GM23338 (cell line): Measurements from ENCODE around the gene SMG7. TPM values are rescaled to one million over a fixed set of nuclear protein-coding genes. Genes with fewer than 3 reads are reported as not detected.

Source experiments
- ATAC-seq: fragments of 200-7000 bp; cut with Tn5 transposase; 3 replicates; pipeline ENCODE4 v1.9.1; 2020
- DNase-seq: peaks from one replicate; pipeline ENCODE4 v3.0.0-alpha.2; 2015; ENCODE audit warnings: low spot score
- H2AFZ ChIP-seq: fragments of 200-600 bp; sonication (generic); 2 replicates; pipeline ENCODE4 v1.8.0; 2016; ENCODE audit warnings: antibody characterized with exemption, mild to moderate bottlenecking, moderate library complexity
- H3F3A ChIP-seq: fragments of 200-600 bp; sonication (generic); replicated peaks from 2 replicates; pipeline ENCODE4 v1.8.0; 2017; ENCODE audit warnings: antibody characterized with exemption, mixed run types, low read depth
- H3K27ac ChIP-seq: fragments of 200-600 bp; sonication (generic); 2 replicates; pipeline ENCODE4 v1.6.1; 2016; ENCODE audit warnings: low read depth
- H3K27me3 ChIP-seq: fragments of 200-600 bp; sonication (generic); 2 replicates; pipeline ENCODE4 v1.8.0; 2016; ENCODE audit warnings: mild to moderate bottlenecking, mixed run types, moderate library complexity; ENCODE audit not compliant: insufficient read depth
- H3K36me3 ChIP-seq: fragments of 200-600 bp; sonication (generic); 2 replicates; pipeline ENCODE4 v1.8.0; 2016; ENCODE audit warnings: mild to moderate bottlenecking; ENCODE audit not compliant: insufficient read depth
- H3K4me1 ChIP-seq: fragments of 200-600 bp; sonication (generic); 2 replicates; pipeline ENCODE4 v1.8.0; 2016; ENCODE audit warnings: mild to moderate bottlenecking, moderate library complexity; ENCODE audit not compliant: insufficient read depth
- H3K4me2 ChIP-seq: fragments of 200-600 bp; sonication (generic); 2 replicates; pipeline ENCODE4 v1.7.1; 2017; ENCODE audit warnings: mixed run types
- H3K4me3 ChIP-seq: fragments of 200-600 bp; sonication (generic); 2 replicates; pipeline ENCODE4 v1.6.1; 2016; ENCODE audit warnings: mixed run types
- H3K79me2 ChIP-seq: fragments of 200-600 bp; sonication (generic); replicated peaks from 2 replicates; pipeline ENCODE4 v1.8.0; 2017; ENCODE audit warnings: mild to moderate bottlenecking; ENCODE audit not compliant: insufficient read depth
- H3K9me2 ChIP-seq: fragments of 200-600 bp; sonication (generic); 2 replicates; pipeline ENCODE4 v1.8.0; 2017; ENCODE audit not compliant: insufficient read depth
- H4K20me1 ChIP-seq: fragments of 200-600 bp; sonication (generic); replicated peaks from 2 replicates; pipeline ENCODE4 v1.8.0; 2017; ENCODE audit warnings: mild to moderate bottlenecking; ENCODE audit not compliant: insufficient read depth
- H3K27ac Mint-ChIP-seq: 2 replicates; pipeline ENCODE4 v1.8.0; 2020; ENCODE audit warnings: inconsistent platforms, mild to moderate bottlenecking, moderate library complexity, mixed read lengths
- H3K27me3 Mint-ChIP-seq: 3 replicates; pipeline ENCODE4 v1.8.0; 2022; ENCODE audit warnings: low read depth, mild to moderate bottlenecking, moderate library complexity, mixed read lengths, inconsistent platforms; ENCODE audit not compliant: insufficient read depth, poor library complexity
- H3K36me3 Mint-ChIP-seq: 3 replicates; pipeline ENCODE4 v1.8.0; 2021; ENCODE audit warnings: low read depth, mild to moderate bottlenecking, inconsistent platforms, moderate library complexity, mixed read lengths
- H3K4me1 Mint-ChIP-seq: 3 replicates; pipeline ENCODE4 v1.8.0; 2020; ENCODE audit warnings: mild to moderate bottlenecking, inconsistent platforms, mixed read lengths
- H3K4me3 Mint-ChIP-seq: 3 replicates; pipeline ENCODE4 v1.8.0; 2021; ENCODE audit warnings: moderate library complexity, mild to moderate bottlenecking, inconsistent platforms, mixed read lengths
- H3K9me3 Mint-ChIP-seq: 3 replicates; pipeline ENCODE4 v1.8.0; 2020; ENCODE audit warnings: moderate library complexity, mild to moderate bottlenecking, inconsistent platforms, mixed read lengths
- CREB1 ChIP-seq: fragments of 250-450 bp; sonication (Bioruptor Pico); IDR thresholded peaks from 2 replicates; pipeline ENCODE4 v1.5.0; 2020; ENCODE audit warnings: low read depth, mild to moderate bottlenecking, moderate library complexity
- EZH2 ChIP-seq: fragments of 200-600 bp; sonication (generic); IDR thresholded peaks from one replicate; pipeline ENCODE4 v1.8.0; 2017; ENCODE audit warnings: antibody characterized with exemption, mild to moderate bottlenecking, low read depth; ENCODE audit not compliant: unreplicated experiment
- JUNB ChIP-seq: IDR thresholded peaks from one replicate; pipeline ENCODE4 v1.6.1; 2016; ENCODE audit warnings: antibody characterized with exemption; ENCODE audit not compliant: unreplicated experiment
- NANOG ChIP-seq: IDR thresholded peaks from 2 replicates; pipeline ENCODE4 v1.6.1; 2016; ENCODE audit warnings: antibody characterized with exemption, borderline replicate concordance
- POLR2AphosphoS5 ChIP-seq: IDR thresholded peaks from 2 replicates; pipeline ENCODE4 v1.6.1; 2016; ENCODE audit warnings: antibody characterized with exemption, low read depth
- STAT1 ChIP-seq: IDR thresholded peaks from one replicate; pipeline ENCODE4 v1.6.1; 2016; ENCODE audit warnings: antibody characterized with exemption; ENCODE audit not compliant: unreplicated experiment
- ZNF114 ChIP-seq: fragments of 250-450 bp; sonication (Bioruptor Pico); IDR thresholded peaks from 2 replicates; pipeline ENCODE4 v1.5.0; 2020; ENCODE audit warnings: mild to moderate bottlenecking, moderate library complexity
- ZNF331 ChIP-seq: fragments of 250-450 bp; sonication (Bioruptor Pico); IDR thresholded peaks from 2 replicates; pipeline ENCODE4 v1.5.0; 2020; ENCODE audit warnings: low read depth, mild to moderate bottlenecking, moderate library complexity
- polyA plus RNA-seq: library from polyadenylated mRNA; unstranded; fragments of >200 nt; fragmentation: Nextera tagmentation; extraction: Ambion mirVana; gene quantifications from 2 replicates; pipeline ENCODE4 v1.2.1, GENCODE V29; 2016
- total RNA-seq: library from RNA; depleted of rRNA; stranded (reverse); fragments of >200 nt; shearing (Covaris generic); gene quantifications from 2 replicates; pipeline ENCODE4 v1.2.3, GENCODE V29; 2014
- TF ChIP-seq, protein P1 (sequence below): IDR thresholded peaks from one replicate; pipeline ENCODE4 v1.6.1; 2018; ENCODE audit warnings: antibody characterized with exemption; ENCODE audit not compliant: unreplicated experiment
- TF ChIP-seq, protein P2 (sequence below): IDR thresholded peaks from 2 replicates; pipeline ENCODE4 v1.6.1; 2016; ENCODE audit warnings: antibody characterized with exemption
- TF ChIP-seq, protein P3 (sequence below): fragments of 250-450 bp; sonication (Bioruptor Pico); IDR thresholded peaks from 2 replicates; pipeline ENCODE4 v1.5.0; 2020; ENCODE audit warnings: mild to moderate bottlenecking, moderate library complexity

Gene SMG7
- total and polyA plus RNA-seq, 2 experiments from 2014 or later: 33.0 to 79.4 TPM

DNA sequence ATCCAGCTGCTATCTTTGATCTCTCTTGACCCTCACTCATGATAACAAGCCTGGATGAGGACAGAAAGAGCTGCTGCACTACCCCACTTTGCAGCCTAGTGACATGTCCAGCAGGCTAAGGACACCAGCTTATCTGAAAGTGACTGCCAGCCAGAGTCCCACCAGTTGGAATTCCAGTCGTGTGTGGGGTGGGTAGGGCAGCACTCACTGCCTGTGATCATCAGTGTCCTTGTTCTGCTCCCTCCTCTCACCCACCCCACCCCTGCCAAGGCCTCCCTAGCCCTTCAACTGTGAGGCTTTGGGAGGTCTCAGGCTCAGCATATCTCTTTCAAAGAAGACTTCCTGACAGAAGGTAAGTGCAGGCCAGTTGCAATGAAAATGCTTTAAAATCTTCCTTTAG is 38.6 kb upstream of the SMG7 start (continued):
- no peak for TF ChIP-seq CREB1 (CRISPR knock-in tag)
- TF ChIP-seq ZNF114 (CRISPR knock-in tag): no peak
- TF ChIP-seq, protein P1, sequence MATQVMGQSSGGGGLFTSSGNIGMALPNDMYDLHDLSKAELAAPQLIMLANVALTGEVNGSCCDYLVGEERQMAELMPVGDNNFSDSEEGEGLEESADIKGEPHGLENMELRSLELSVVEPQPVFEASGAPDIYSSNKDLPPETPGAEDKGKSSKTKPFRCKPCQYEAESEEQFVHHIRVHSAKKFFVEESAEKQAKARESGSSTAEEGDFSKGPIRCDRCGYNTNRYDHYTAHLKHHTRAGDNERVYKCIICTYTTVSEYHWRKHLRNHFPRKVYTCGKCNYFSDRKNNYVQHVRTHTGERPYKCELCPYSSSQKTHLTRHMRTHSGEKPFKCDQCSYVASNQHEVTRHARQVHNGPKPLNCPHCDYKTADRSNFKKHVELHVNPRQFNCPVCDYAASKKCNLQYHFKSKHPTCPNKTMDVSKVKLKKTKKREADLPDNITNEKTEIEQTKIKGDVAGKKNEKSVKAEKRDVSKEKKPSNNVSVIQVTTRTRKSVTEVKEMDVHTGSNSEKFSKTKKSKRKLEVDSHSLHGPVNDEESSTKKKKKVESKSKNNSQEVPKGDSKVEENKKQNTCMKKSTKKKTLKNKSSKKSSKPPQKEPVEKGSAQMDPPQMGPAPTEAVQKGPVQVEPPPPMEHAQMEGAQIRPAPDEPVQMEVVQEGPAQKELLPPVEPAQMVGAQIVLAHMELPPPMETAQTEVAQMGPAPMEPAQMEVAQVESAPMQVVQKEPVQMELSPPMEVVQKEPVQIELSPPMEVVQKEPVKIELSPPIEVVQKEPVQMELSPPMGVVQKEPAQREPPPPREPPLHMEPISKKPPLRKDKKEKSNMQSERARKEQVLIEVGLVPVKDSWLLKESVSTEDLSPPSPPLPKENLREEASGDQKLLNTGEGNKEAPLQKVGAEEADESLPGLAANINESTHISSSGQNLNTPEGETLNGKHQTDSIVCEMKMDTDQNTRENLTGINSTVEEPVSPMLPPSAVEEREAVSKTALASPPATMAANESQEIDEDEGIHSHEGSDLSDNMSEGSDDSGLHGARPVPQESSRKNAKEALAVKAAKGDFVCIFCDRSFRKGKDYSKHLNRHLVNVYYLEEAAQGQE: no peak

DNA sequence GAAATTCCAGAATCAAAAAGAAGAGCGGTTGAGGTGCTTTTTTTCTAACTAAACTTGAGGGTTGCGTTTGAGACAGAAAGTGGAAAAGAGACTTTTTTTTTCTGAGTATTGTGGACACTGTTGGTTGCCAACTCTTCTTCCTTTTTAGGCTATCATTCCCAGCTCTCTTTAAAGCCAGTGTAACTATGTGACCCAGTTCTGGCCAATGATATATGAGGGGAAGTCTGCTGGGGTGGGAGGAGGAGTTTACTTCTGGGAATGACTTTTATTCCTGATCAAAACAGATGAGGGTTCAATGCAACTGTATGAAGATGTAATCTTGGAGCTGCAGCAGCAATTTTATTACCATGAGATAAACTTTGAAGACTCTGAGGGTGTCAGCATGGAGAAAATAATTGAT is 36.8 kb upstream of the SMG7 start:
- Histone ChIP-seq H3K4me1 (peaks cover 18% of the 10 kb centered on the region), H3K36me3 (no peaks in the 10 kb centered on the region), H3K27ac (no peak overlapping the region), H3F3A (no peaks in the 10 kb centered on the region), H3K4me3 (no peak overlapping the region), H3K79me2 (no peaks in the 10 kb centered on the region), H3K9me2 (no peaks in the 10 kb centered on the region; the same call in 1 of the 2 replicates), H3K4me2 (no peak overlapping the region), H4K20me1 (no peaks in the 10 kb centered on the region), H3K27me3 (no peaks in the 10 kb centered on the region), H2AFZ (no peak overlapping the region)
- H3K27me3 Mint-ChIP-seq: no peaks in the 10 kb centered on the region
- no peaks in the 10 kb centered on the region for H3K36me3 Mint-ChIP-seq
- H3K4me1 Mint-ChIP-seq: peaks cover 29% of the 10 kb centered on the region
- no peak overlapping the region for H3K27ac Mint-ChIP-seq
- no peak overlapping the region for H3K4me3 Mint-ChIP-seq
- DNase-seq: no peak
- no peak for ATAC-seq
- H3K9me3 Mint-ChIP-seq: no peaks in the 10 kb centered on the region; the same call in 2 of the 3 replicates
- TF ChIP-seq EZH2 (no peak), STAT1 (no peak), NANOG (no peak), JUNB (no peak), ZNF331 (CRISPR knock-in tag) (no peak), ZNF114 (CRISPR knock-in tag) (no peak), POLR2AphosphoS5 (no peak)
- TF ChIP-seq, protein P2, sequence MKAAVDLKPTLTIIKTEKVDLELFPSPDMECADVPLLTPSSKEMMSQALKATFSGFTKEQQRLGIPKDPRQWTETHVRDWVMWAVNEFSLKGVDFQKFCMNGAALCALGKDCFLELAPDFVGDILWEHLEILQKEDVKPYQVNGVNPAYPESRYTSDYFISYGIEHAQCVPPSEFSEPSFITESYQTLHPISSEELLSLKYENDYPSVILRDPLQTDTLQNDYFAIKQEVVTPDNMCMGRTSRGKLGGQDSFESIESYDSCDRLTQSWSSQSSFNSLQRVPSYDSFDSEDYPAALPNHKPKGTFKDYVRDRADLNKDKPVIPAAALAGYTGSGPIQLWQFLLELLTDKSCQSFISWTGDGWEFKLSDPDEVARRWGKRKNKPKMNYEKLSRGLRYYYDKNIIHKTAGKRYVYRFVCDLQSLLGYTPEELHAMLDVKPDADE: no peak
- TF ChIP-seq, protein P3, sequence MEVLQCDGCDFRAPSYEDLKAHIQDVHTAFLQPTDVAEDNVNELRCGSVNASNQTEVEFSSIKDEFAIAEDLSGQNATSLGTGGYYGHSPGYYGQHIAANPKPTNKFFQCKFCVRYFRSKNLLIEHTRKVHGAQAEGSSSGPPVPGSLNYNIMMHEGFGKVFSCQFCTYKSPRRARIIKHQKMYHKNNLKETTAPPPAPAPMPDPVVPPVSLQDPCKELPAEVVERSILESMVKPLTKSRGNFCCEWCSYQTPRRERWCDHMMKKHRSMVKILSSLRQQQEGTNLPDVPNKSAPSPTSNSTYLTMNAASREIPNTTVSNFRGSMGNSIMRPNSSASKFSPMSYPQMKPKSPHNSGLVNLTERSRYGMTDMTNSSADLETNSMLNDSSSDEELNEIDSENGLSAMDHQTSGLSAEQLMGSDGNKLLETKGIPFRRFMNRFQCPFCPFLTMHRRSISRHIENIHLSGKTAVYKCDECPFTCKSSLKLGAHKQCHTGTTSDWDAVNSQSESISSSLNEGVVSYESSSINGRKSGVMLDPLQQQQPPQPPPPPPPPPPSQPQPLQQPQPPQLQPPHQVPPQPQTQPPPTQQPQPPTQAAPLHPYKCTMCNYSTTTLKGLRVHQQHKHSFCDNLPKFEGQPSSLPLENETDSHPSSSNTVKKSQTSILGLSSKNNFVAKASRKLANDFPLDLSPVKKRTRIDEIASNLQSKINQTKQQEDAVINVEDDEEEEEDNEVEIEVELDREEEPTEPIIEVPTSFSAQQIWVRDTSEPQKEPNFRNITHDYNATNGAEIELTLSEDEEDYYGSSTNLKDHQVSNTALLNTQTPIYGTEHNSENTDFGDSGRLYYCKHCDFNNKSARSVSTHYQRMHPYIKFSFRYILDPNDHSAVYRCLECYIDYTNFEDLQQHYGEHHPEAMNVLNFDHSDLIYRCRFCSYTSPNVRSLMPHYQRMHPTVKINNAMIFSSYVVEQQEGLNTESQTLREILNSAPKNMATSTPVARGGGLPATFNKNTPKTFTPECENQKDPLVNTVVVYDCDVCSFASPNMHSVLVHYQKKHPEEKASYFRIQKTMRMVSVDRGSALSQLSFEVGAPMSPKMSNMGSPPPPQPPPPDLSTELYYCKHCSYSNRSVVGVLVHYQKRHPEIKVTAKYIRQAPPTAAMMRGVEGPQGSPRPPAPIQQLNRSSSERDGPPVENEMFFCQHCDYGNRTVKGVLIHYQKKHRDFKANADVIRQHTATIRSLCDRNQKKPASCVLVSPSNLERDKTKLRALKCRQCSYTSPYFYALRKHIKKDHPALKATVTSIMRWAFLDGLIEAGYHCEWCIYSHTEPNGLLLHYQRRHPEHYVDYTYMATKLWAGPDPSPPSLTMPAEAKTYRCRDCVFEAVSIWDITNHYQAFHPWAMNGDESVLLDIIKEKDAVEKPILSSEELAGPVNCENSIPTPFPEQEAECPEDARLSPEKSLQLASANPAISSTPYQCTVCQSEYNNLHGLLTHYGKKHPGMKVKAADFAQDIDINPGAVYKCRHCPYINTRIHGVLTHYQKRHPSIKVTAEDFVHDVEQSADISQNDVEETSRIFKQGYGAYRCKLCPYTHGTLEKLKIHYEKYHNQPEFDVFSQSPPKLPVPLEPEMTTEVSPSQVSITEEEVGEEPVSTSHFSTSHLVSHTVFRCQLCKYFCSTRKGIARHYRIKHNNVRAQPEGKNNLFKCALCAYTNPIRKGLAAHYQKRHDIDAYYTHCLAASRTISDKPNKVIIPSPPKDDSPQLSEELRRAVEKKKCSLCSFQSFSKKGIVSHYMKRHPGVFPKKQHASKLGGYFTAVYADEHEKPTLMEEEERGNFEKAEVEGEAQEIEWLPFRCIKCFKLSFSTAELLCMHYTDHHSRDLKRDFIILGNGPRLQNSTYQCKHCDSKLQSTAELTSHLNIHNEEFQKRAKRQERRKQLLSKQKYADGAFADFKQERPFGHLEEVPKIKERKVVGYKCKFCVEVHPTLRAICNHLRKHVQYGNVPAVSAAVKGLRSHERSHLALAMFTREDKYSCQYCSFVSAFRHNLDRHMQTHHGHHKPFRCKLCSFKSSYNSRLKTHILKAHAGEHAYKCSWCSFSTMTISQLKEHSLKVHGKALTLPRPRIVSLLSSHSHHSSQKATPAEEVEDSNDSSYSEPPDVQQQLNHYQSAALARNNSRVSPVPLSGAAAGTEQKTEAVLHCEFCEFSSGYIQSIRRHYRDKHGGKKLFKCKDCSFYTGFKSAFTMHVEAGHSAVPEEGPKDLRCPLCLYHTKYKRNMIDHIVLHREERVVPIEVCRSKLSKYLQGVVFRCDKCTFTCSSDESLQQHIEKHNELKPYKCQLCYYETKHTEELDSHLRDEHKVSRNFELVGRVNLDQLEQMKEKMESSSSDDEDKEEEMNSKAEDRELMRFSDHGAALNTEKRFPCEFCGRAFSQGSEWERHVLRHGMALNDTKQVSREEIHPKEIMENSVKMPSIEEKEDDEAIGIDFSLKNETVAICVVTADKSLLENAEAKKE (CRISPR knock-in tag): no peak
- TF ChIP-seq, protein P1: no peak
